ENCODE data around the gene SLC16A4. TPM values are rescaled to one million over a fixed set of nuclear protein-coding genes. Genes with fewer than 3 reads are reported as not detected.

The SLC16A4 gene
- total and polyA plus RNA-seq, 2 experiments from 2014 or later: 0.94 to 1.6 TPM

DNA sequence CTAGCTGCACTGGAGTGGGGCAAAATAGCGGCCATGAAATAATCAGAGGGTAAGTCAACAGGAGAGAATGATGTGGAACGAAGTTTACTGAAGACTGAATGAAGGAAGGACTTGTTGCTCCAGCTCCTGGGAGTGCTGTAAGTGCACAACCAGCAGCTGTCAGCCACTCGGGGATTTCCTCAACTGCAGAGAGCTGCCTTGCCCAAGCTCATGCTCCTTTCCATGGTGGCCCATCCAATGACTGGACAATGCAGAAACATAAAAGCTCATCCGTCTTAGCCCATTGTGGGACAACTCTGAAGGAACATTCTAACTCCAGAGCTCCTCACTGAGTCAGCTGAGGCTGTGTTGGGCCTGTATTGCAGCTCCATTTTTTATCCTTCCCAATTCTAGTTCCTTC is 72.8 kb downstream of the SLC16A4 start (continued):
- TF ChIP-seq, protein P1, sequence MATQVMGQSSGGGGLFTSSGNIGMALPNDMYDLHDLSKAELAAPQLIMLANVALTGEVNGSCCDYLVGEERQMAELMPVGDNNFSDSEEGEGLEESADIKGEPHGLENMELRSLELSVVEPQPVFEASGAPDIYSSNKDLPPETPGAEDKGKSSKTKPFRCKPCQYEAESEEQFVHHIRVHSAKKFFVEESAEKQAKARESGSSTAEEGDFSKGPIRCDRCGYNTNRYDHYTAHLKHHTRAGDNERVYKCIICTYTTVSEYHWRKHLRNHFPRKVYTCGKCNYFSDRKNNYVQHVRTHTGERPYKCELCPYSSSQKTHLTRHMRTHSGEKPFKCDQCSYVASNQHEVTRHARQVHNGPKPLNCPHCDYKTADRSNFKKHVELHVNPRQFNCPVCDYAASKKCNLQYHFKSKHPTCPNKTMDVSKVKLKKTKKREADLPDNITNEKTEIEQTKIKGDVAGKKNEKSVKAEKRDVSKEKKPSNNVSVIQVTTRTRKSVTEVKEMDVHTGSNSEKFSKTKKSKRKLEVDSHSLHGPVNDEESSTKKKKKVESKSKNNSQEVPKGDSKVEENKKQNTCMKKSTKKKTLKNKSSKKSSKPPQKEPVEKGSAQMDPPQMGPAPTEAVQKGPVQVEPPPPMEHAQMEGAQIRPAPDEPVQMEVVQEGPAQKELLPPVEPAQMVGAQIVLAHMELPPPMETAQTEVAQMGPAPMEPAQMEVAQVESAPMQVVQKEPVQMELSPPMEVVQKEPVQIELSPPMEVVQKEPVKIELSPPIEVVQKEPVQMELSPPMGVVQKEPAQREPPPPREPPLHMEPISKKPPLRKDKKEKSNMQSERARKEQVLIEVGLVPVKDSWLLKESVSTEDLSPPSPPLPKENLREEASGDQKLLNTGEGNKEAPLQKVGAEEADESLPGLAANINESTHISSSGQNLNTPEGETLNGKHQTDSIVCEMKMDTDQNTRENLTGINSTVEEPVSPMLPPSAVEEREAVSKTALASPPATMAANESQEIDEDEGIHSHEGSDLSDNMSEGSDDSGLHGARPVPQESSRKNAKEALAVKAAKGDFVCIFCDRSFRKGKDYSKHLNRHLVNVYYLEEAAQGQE (IDR thresholded peaks at IDR 0.05; ENCODE audit: unreplicated experiment): no peak
- TF ChIP-seq POLR2AphosphoS5 (IDR thresholded peaks at IDR 0.05; ENCODE audit: low read depth) (no peak), ETS1 (IDR thresholded peaks at IDR 0.05) (no peak)

- Histone ChIP-seq H2AFZ (no peak overlapping the region), H3K79me2 (replicated peaks; ENCODE audit: insufficient read depth) (no peaks in the 10 kb centered on the region), H3K9me2 (ENCODE audit: insufficient read depth) (no peaks in the 10 kb centered on the region), H3K4me1 (ENCODE audit: insufficient read depth) (peaks cover 10% of the 10 kb centered on the region), H3K27ac (ENCODE audit: low read depth) (no peak overlapping the region), H3F3A (replicated peaks; ENCODE audit: low read depth) (no peaks in the 10 kb centered on the region), H3K27me3 (ENCODE audit: insufficient read depth) (no peaks in the 10 kb centered on the region), H4K20me1 (replicated peaks; ENCODE audit: insufficient read depth) (no peaks in the 10 kb centered on the region), H3K36me3 (ENCODE audit: insufficient read depth) (no peaks in the 10 kb centered on the region), H3K4me3 (no peak overlapping the region), H3K4me2 (no peak overlapping the region)
- no peaks in the 10 kb centered on the region for H3K9me3 Mint-ChIP-seq
- no peaks in the 10 kb centered on the region for H3K36me3 Mint-ChIP-seq (ENCODE audit: low read depth)
- H3K27me3 Mint-ChIP-seq (ENCODE audit: insufficient read depth, low read depth, poor library complexity): peaks cover 6% of the 10 kb centered on the region
- peaks cover 9% of the 10 kb centered on the region for H3K4me1 Mint-ChIP-seq
- H3K27ac Mint-ChIP-seq: no peak overlapping the region
- no peak for ATAC-seq
- H3K4me3 Mint-ChIP-seq: no peak overlapping the region
- DNase-seq (ENCODE audit: low spot score): no peak
- TF ChIP-seq, protein P2, sequence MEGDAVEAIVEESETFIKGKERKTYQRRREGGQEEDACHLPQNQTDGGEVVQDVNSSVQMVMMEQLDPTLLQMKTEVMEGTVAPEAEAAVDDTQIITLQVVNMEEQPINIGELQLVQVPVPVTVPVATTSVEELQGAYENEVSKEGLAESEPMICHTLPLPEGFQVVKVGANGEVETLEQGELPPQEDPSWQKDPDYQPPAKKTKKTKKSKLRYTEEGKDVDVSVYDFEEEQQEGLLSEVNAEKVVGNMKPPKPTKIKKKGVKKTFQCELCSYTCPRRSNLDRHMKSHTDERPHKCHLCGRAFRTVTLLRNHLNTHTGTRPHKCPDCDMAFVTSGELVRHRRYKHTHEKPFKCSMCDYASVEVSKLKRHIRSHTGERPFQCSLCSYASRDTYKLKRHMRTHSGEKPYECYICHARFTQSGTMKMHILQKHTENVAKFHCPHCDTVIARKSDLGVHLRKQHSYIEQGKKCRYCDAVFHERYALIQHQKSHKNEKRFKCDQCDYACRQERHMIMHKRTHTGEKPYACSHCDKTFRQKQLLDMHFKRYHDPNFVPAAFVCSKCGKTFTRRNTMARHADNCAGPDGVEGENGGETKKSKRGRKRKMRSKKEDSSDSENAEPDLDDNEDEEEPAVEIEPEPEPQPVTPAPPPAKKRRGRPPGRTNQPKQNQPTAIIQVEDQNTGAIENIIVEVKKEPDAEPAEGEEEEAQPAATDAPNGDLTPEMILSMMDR (conservative IDR thresholded peaks at IDR 0.05; ENCODE audit: low read depth in 2 of 2): no peak
- TF ChIP-seq JUNB (IDR thresholded peaks at IDR 0.05; ENCODE audit: unreplicated experiment): no peak
Observed at GRCh38 chr1:110316735-110317134, 74.1 kb downstream of the SLC16A4 start.

Other genes starting within 250 kb of the SLC16A4 start
- gene SLC6A17, start 240.5 kb downstream of the SLC16A4 start, total RNA-seq (2014; rRNA removed; shearing (Covaris generic)): 0.17 and 0.27 TPM in 2 replicates
- gene SLC6A17, start 240.5 kb downstream of the SLC16A4 start, polyA plus RNA-seq (2016; fragmentation: Nextera tagmentation; extraction: Ambion mirVana): 0.03 and 0.16 TPM in 2 replicates
- gene KCNC4, start 180.7 kb downstream of the SLC16A4 start, total RNA-seq (2014; rRNA removed; shearing (Covaris generic)): 10.5 and 10.7 TPM in 2 replicates
- gene KCNC4, start 180.7 kb downstream of the SLC16A4 start, polyA plus RNA-seq (2016; fragmentation: Nextera tagmentation; extraction: Ambion mirVana): 3.4 and 3.5 TPM in 2 replicates
- 68.3 and 84.0 TPM in 2 replicates for gene RBM15, start 51.6 kb downstream of the SLC16A4 start, total RNA-seq (2014; rRNA removed; shearing (Covaris generic))
- 20.6 and 20.8 TPM in 2 replicates for gene RBM15, start 51.6 kb downstream of the SLC16A4 start, polyA plus RNA-seq (2016; fragmentation: Nextera tagmentation; extraction: Ambion mirVana)
- gene LAMTOR5, start 16.7 kb upstream of the SLC16A4 start, total RNA-seq (2014; rRNA removed; shearing (Covaris generic)): 41.0 and 52.6 TPM in 2 replicates
- gene LAMTOR5, start 16.7 kb upstream of the SLC16A4 start, polyA plus RNA-seq (2016; fragmentation: Nextera tagmentation; extraction: Ambion mirVana): 246 and 263 TPM in 2 replicates
- gene PROK1, start 60.1 kb upstream of the SLC16A4 start, total RNA-seq (2014; rRNA removed; shearing (Covaris generic)): not detected in 2 replicates
- not detected in 2 replicates for gene PROK1, start 60.1 kb upstream of the SLC16A4 start, polyA plus RNA-seq (2016; fragmentation: Nextera tagmentation; extraction: Ambion mirVana)
- gene KCNA10, start 128.1 kb upstream of the SLC16A4 start, total RNA-seq (2014; rRNA removed; shearing (Covaris generic)): not detected in 2 replicates
- gene KCNA10, start 128.1 kb upstream of the SLC16A4 start, polyA plus RNA-seq (2016; fragmentation: Nextera tagmentation; extraction: Ambion mirVana): not detected in 2 replicates
- 0.97 and 1.5 TPM in 2 replicates for gene KCNA2, start 215.3 kb upstream of the SLC16A4 start, total RNA-seq (2014; rRNA removed; shearing (Covaris generic))
- 0.11 and 0.17 TPM in 2 replicates for gene KCNA2, start 215.3 kb upstream of the SLC16A4 start, polyA plus RNA-seq (2016; fragmentation: Nextera tagmentation; extraction: Ambion mirVana)

All from GM23338 (cell line).